SU-DHL-6 (cell line): ENCODE measurements around the gene SNX9.

Experiments used
- H2AFZ ChIP-seq: fragments of 200-600 bp; sonication (generic); 2 replicates; pipeline ENCODE4 v1.6.1; 2014; ENCODE audit warnings: low read depth, mild to moderate bottlenecking, moderate library complexity, mixed read lengths, antibody characterized with exemption, low read length; ENCODE audit not compliant: severe bottlenecking
- H3F3A ChIP-seq: fragments of 200-600 bp; shearing (Covaris generic); 2 replicates; pipeline ENCODE4 v1.6.0; 2016; ENCODE audit warnings: antibody characterized with exemption, mild to moderate bottlenecking; ENCODE audit not compliant: insufficient read depth
- H3K27ac ChIP-seq: fragments of 200-600 bp; sonication (generic); 2 replicates; pipeline ENCODE4 v1.5.1; 2016; ENCODE audit warnings: low read depth, mild to moderate bottlenecking, low read length, moderate library complexity, mixed read lengths
- H3K27me3 ChIP-seq: fragments of 200-600 bp; sonication (generic), shearing (Covaris generic); 2 replicates; pipeline ENCODE4 v1.6.0; 2014; ENCODE audit warnings: mild to moderate bottlenecking, low read length
- H3K36me3 ChIP-seq: fragments of 200-600 bp; sonication (generic); 2 replicates; pipeline ENCODE4 v1.6.1; 2014; ENCODE audit warnings: mild to moderate bottlenecking, low read length, mixed read lengths
- H3K4me2 ChIP-seq: fragments of 300-600, 200-600 bp; shearing (Covaris generic), sonication (generic); 2 replicates; pipeline ENCODE4 v1.6.0; 2014; ENCODE audit warnings: low read length, low read depth, mild to moderate bottlenecking; ENCODE audit not compliant: poor library complexity, severe bottlenecking
- H3K4me3 ChIP-seq: fragments of 200-600 bp; sonication (generic); 2 replicates; pipeline ENCODE4 v1.5.1; 2014; ENCODE audit warnings: antibody characterized with exemption, low read length, mild to moderate bottlenecking, mixed read lengths; ENCODE audit not compliant: insufficient read depth, poor library complexity, severe bottlenecking
- H3K79me2 ChIP-seq: fragments of 200-600 bp; sonication (generic); 2 replicates; pipeline ENCODE4 v1.6.1; 2014; ENCODE audit warnings: mild to moderate bottlenecking, low read length, moderate library complexity; ENCODE audit not compliant: insufficient read depth
- H3K9ac ChIP-seq: fragments of 200-600 bp; sonication (generic); 2 replicates; pipeline ENCODE4 v1.7.0; 2014; ENCODE audit warnings: mild to moderate bottlenecking, low read length
- H3K9me2 ChIP-seq: fragments of 200-600 bp; sonication (generic); replicated peaks from 2 replicates; pipeline ENCODE4 v1.6.1; 2014; ENCODE audit warnings: low read length; ENCODE audit not compliant: insufficient read depth
- H3K9me3 ChIP-seq: fragments of 200-600 bp; sonication (generic); 2 replicates; pipeline ENCODE4 v1.6.1; 2014; ENCODE audit warnings: low read length, mixed read lengths; ENCODE audit not compliant: insufficient read depth
- H4K20me1 ChIP-seq: fragments of 200-600 bp; sonication (generic); 2 replicates; pipeline ENCODE4 v1.6.1; 2014; ENCODE audit warnings: low read depth, mild to moderate bottlenecking, antibody characterized with exemption, low read length, moderate library complexity, mixed read lengths
- CTCF ChIP-seq: fragments of 200-600 bp; sonication (generic); IDR thresholded peaks from one replicate; pipeline ENCODE4 v1.5.1; 2017; ENCODE audit warnings: antibody characterized with exemption, mild to moderate bottlenecking, low read length, moderate library complexity; ENCODE audit not compliant: insufficient read depth, poor library complexity, severe bottlenecking
- EZH2phosphoT487 ChIP-seq: fragments of 200-600 bp; sonication (generic), shearing (Covaris generic); conservative IDR thresholded peaks from 2 replicates; pipeline ENCODE4 v1.6.1; 2018; ENCODE audit warnings: mild to moderate bottlenecking, antibody characterized with exemption, low read length, moderate library complexity, mixed read lengths

SNX9 gene

GRCh38 chr6:157928428-157928827 lies 105.4 kb downstream of the SNX9 start:
- Histone ChIP-seq H3K79me2 (no peaks in the 10 kb centered on the region), H3F3A (no peaks in the 10 kb centered on the region), H2AFZ (no peak overlapping the region), H3K9ac (no peak overlapping the region), H3K27ac (no peak overlapping the region), H3K9me2 (no peaks in the 10 kb centered on the region), H4K20me1 (no peaks in the 10 kb centered on the region), H3K9me3 (no peaks in the 10 kb centered on the region), H3K4me3 (no peak overlapping the region), H3K36me3 (no peaks in the 10 kb centered on the region), H3K27me3 (no peaks in the 10 kb centered on the region), H3K4me2 (no peak overlapping the region)
- no peak for TF ChIP-seq EZH2phosphoT487
- no peak for TF ChIP-seq CTCF

GRCh38 chr6:157929076-157929475 lies 106.0 kb downstream of the SNX9 start:
- TF ChIP-seq CTCF (no peak), EZH2phosphoT487 (no peak)
- Histone ChIP-seq H3K9ac (no peak overlapping the region), H3K27ac (no peak overlapping the region), H3K4me3 (no peak overlapping the region), H3K27me3 (no peaks in the 10 kb centered on the region), H3F3A (no peaks in the 10 kb centered on the region), H3K79me2 (no peaks in the 10 kb centered on the region), H3K36me3 (no peaks in the 10 kb centered on the region), H3K4me2 (no peak overlapping the region), H2AFZ (no peak overlapping the region), H3K9me3 (no peaks in the 10 kb centered on the region), H4K20me1 (no peaks in the 10 kb centered on the region; the same call in 1 of the 2 replicates), H3K9me2 (no peaks in the 10 kb centered on the region)

GRCh38 chr6:157929765-157930319 lies 106.8 kb downstream of the SNX9 start:
- Histone ChIP-seq H3K9me2 (no peaks in the 10 kb centered on the region), H4K20me1 (no peaks in the 10 kb centered on the region; the same call in 1 of the 2 replicates), H3K27me3 (no peaks in the 10 kb centered on the region), H3F3A (no peaks in the 10 kb centered on the region), H3K4me3 (no peak overlapping the region), H3K36me3 (no peaks in the 10 kb centered on the region), H3K9ac (no peak overlapping the region), H3K4me2 (no peak overlapping the region), H3K27ac (no peak overlapping the region), H2AFZ (no peak overlapping the region), H3K9me3 (no peaks in the 10 kb centered on the region), H3K79me2 (no peaks in the 10 kb centered on the region)
- TF ChIP-seq CTCF = no peak
- no peak for TF ChIP-seq EZH2phosphoT487
